Parathyroid adenoma (tissue), 2 donors: ENCODE data around the gene NOL4L.
"Not testable (repeated sequence)": the region's sequence is repeated elsewhere in the genome, so short reads cannot be mapped to it uniquely, and the experiment has no call there.

Experiments used
- H2AFZ ChIP-seq: fragments of 300-600 bp; sonication (generic); one replicate; pipeline ENCODE4 v1.7.0; 2017; ENCODE audit warnings: antibody characterized with exemption, mild to moderate bottlenecking
- H3K27ac ChIP-seq: fragments of 300-600 bp; sonication (generic); one replicate; pipeline ENCODE4 v1.7.0; 2017
- H3K27me3 ChIP-seq: fragments of 300-600 bp; sonication (generic); one replicate; pipeline ENCODE4 v1.7.0; 2017; ENCODE audit warnings: low read length; ENCODE audit not compliant: control insufficient read depth, insufficient read depth
- H3K36me3 ChIP-seq: fragments of 300-600 bp; sonication (generic); one replicate; pipeline ENCODE4 v1.7.0; 2017; ENCODE audit warnings: low read length; ENCODE audit not compliant: control insufficient read depth, insufficient read depth
- H3K4me1 ChIP-seq: fragments of 300-600 bp; sonication (generic); one replicate; pipeline ENCODE4 v1.7.0; 2017; ENCODE audit warnings: control low read depth
- H3K4me2 ChIP-seq: fragments of 300-600 bp; sonication (generic); one replicate; pipeline ENCODE4 v1.7.0; 2017; ENCODE audit warnings: low read length
- H3K4me3 ChIP-seq: fragments of 300-600 bp; sonication (generic); one replicate; pipeline ENCODE4 v1.7.0; 2017; ENCODE audit warnings: low read depth, low read length
- H3K79me2 ChIP-seq: fragments of 300-600 bp; sonication (generic); one replicate; pipeline ENCODE4 v1.7.0; 2017; ENCODE audit warnings: control low read depth
- H3K9ac ChIP-seq: fragments of 300-600 bp; sonication (generic); one replicate; pipeline ENCODE4 v1.7.0; 2017; ENCODE audit warnings: mild to moderate bottlenecking
- H3K9me3 ChIP-seq: fragments of 300-600 bp; sonication (generic); one replicate; pipeline ENCODE4 v1.7.0; 2017; ENCODE audit warnings: low read length; ENCODE audit not compliant: control insufficient read depth
- TF ChIP-seq, protein P1 (sequence below): fragments of 300-600 bp; sonication (generic); IDR thresholded peaks from one replicate; pipeline ENCODE4 v1.7.0; 2017; ENCODE audit warnings: antibody characterized with exemption, mild to moderate bottlenecking
- donor health status: primary hyperparathyroidism.

Gene NOL4L

GRCh38 chr20:32416206-32416605, 168.9 kb downstream of the NOL4L start:
- Histone ChIP-seq H3K9ac (no peak overlapping the region), H3K9me3 (no peaks in the 10 kb centered on the region), H3K27me3 (no peaks in the 10 kb centered on the region), H3K4me3 (no peak overlapping the region), H3K4me1 (no peaks in the 10 kb centered on the region), H3K79me2 (peaks cover 16% of the 10 kb centered on the region), H2AFZ (no peak overlapping the region), H3K4me2 (no peak overlapping the region), H3K27ac (no peak overlapping the region), H3K36me3 (no peaks in the 10 kb centered on the region)
- TF ChIP-seq, protein P1, sequence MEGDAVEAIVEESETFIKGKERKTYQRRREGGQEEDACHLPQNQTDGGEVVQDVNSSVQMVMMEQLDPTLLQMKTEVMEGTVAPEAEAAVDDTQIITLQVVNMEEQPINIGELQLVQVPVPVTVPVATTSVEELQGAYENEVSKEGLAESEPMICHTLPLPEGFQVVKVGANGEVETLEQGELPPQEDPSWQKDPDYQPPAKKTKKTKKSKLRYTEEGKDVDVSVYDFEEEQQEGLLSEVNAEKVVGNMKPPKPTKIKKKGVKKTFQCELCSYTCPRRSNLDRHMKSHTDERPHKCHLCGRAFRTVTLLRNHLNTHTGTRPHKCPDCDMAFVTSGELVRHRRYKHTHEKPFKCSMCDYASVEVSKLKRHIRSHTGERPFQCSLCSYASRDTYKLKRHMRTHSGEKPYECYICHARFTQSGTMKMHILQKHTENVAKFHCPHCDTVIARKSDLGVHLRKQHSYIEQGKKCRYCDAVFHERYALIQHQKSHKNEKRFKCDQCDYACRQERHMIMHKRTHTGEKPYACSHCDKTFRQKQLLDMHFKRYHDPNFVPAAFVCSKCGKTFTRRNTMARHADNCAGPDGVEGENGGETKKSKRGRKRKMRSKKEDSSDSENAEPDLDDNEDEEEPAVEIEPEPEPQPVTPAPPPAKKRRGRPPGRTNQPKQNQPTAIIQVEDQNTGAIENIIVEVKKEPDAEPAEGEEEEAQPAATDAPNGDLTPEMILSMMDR: no peak

GRCh38 chr20:32415494-32415893, 169.6 kb downstream of the NOL4L start:
- no peak overlapping the region for H3K4me2 ChIP-seq
- H3K79me2 ChIP-seq: peaks cover 19% of the 10 kb centered on the region
- no peaks in the 10 kb centered on the region for H3K9me3 ChIP-seq
- no peak overlapping the region for H3K9ac ChIP-seq
- no peak overlapping the region for H3K4me3 ChIP-seq
- H3K27me3 ChIP-seq: no peaks in the 10 kb centered on the region
- H3K4me1 ChIP-seq: no peaks in the 10 kb centered on the region
- H3K36me3 ChIP-seq: no peaks in the 10 kb centered on the region
- H3K27ac ChIP-seq: no peak overlapping the region
- H2AFZ ChIP-seq: no peak overlapping the region
- TF ChIP-seq, protein P1: no peak

DNA sequence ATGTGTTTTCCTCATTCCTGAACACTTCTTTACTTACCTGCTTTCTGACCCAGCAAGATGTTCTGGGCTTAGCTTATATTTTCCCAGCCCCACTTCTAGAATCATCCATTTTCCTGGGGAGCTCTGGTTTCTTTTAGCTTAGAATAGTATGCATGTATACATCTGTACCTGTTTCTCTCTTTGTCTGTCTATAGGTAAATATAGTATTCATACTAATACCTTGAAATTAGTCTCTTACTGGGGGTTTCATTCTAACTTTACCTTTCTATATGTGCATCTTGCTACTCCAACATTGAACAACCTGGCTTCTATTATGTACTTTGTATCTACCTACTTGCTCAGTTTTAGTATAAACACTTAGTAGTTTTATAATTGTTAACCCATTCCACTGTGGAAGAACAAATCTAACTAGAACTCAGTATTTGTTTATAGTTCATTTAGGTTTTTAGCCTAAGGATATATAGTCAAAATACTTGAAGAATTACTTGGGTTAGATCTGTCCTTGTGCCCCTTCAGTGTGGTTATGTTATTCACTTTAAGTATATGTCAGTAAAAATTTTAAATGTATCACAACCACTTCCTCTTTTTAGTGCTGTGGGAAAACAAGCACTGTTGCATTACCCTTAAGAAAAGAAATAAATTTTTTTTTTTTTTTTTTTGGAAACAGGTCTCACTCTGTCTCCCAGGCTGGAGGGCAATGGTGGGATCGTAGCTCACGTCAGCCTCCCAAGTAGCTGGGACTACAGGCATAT, 173.0 kb downstream of the NOL4L start:
- H3K9me3 ChIP-seq: no peaks in the 10 kb centered on the region
- H3K4me2 ChIP-seq: no peak overlapping the region
- H3K27ac ChIP-seq: no peak overlapping the region
- H3K4me3 ChIP-seq: no peak overlapping the region
- H2AFZ ChIP-seq: no peak overlapping the region
- no peaks in the 10 kb centered on the region for H3K27me3 ChIP-seq
- TF ChIP-seq, protein P1: no peak
- peaks cover 27% of the 10 kb centered on the region for H3K79me2 ChIP-seq
- no peak overlapping the region for H3K9ac ChIP-seq
- H3K4me1 ChIP-seq: no peaks in the 10 kb centered on the region
- H3K36me3 ChIP-seq: no peaks in the 10 kb centered on the region

GRCh38 chr20:32407131-32407750, 177.9 kb downstream of the NOL4L start:
- not testable (repeated sequence) for H3K9me3 ChIP-seq, H3K27me3 ChIP-seq, H3K4me3 ChIP-seq, H2AFZ ChIP-seq, H3K4me2 ChIP-seq, H3K9ac ChIP-seq, H3K36me3 ChIP-seq, H3K27ac ChIP-seq, H3K4me1 ChIP-seq
- peaks cover 36% of the 10 kb centered on the region for H3K79me2 ChIP-seq

GRCh38 chr20:32406701-32407100, 178.4 kb downstream of the NOL4L start:
- Histone ChIP-seq H3K36me3 (no peaks in the 10 kb centered on the region), H3K9ac (no peak overlapping the region), H3K27me3 (no peaks in the 10 kb centered on the region), H2AFZ (no peak overlapping the region), H3K9me3 (no peaks in the 10 kb centered on the region), H3K4me1 (no peaks in the 10 kb centered on the region), H3K27ac (no peak overlapping the region), H3K79me2 (peaks cover 34% of the 10 kb centered on the region), H3K4me3 (no peak overlapping the region), H3K4me2 (no peak overlapping the region)
- TF ChIP-seq, protein P1: no peak
